Activated CD4-positive, alpha-beta T cell treated with anti-CD3 and anti-CD28 coated beads, Interleukin-2, amount 50 U/mL, for 24 hours (primary cell): ENCODE data around the gene COX4I2.
"Not testable (repeated sequence)": the region's sequence is repeated elsewhere in the genome, so short reads cannot be mapped to it uniquely, and the experiment has no call there.

Source experiments
- DNase-seq, 2 donors: peaks; one replicate each; pipeline ENCODE4 v3.0.0-alpha.2; 2020; ENCODE audit warnings: low read depth in 1 of 2, low spot score in 1 of 2

The COX4I2 gene

DNA sequence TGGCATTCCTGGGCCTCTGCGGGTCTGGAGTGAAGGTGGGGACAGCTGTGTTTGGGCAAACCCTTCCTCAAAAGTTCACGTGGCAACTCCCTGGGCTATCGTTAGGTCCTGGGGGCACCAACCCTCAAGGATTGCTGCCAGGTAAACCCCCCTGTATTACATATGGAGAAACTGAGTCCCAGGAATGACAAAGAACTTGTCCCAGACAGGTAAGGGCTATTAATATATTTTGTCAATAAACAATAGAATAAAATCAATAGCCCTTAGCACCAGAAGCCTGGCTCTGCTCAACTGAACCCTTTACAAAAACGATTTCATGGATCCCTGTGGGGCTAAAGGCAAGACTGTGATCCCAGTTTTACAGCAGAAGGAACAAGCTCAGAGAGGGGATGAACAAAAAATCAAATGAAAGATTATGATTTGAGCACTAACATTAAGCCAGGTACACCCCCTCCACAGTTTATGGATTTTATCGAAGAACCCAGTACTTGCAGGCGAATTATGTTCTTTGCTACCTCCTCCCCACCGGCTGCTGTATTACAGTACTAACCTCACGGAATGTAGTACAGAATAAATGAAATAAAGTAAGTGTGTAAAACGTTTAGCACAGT, 30.0 kb upstream of the COX4I2 start:
- DNase-seq = no peak

DNA sequence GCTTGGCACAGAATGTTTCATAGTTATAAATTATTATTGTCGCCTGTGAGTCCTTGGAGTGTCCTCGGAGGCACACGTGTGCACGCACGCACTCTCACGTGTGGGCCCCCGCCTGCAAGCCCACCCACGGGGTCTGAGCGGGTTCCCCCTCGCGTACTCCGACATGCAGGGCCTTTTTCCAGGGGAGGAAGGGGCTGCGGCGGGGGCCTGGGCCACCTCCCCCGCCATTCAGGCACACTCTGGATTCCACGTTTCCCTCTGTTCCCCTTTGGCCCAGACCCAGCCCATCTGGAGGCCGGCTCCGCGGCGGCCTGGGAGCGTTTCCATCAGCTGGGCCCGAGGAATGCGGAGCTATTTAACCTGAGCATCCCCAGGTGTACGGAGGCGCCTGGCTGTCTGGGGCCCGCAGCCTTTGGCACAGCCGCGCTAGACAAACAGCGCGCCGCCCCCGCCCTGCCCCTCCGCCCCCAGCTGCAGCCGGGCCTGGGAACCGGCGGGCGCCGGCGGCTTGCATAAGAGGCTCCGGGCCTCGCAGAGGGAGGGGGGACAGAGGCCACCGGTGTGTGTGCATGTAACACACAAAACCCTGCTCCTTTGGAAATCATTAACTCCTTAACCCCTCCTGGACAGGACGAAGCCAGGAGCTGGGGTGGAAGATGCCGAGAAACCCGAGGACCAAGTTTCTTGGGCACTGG, 29.3 kb upstream of the COX4I2 start:
- DNase-seq = no peak

DNA sequence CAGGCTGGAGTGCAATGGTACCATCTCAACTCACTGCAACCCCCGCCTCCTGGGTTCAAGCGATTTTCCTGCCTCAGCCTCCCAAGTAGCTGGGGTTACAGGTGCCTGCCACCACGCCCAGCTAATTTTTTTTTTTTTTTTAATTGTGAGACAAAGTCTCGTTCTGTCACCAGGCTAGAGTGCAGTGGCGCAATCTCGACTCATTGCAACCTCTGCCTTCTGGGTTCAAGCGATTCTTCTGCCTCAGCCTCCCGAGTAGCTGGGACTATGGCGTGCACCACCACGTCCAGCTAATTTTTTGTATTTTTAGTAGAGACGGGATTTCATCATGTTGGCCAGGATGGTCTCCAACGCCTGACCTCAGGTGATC, 25.5 kb upstream of the COX4I2 start:
- not testable (repeated sequence) for DNase-seq

DNA sequence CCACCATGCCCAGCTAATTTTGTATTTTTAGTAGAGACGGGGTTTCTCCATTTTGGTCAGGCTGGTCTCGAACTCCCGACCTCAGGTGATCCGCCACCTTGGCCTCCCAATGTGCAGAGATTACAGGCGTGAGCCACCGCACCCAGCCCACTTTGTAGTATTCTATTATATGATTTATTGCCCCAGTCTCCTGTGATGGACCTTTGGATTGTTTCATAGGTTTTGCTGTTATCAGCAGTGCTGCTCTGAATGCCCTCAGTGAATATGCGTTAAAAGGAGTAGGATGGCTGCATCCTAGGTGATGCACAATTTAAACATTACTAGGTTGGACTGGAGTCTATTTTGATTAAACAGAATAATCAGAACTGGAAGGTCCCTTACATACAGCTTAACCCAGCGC, 22.3 kb upstream of the COX4I2 start:
- DNase-seq = no peak

DNA sequence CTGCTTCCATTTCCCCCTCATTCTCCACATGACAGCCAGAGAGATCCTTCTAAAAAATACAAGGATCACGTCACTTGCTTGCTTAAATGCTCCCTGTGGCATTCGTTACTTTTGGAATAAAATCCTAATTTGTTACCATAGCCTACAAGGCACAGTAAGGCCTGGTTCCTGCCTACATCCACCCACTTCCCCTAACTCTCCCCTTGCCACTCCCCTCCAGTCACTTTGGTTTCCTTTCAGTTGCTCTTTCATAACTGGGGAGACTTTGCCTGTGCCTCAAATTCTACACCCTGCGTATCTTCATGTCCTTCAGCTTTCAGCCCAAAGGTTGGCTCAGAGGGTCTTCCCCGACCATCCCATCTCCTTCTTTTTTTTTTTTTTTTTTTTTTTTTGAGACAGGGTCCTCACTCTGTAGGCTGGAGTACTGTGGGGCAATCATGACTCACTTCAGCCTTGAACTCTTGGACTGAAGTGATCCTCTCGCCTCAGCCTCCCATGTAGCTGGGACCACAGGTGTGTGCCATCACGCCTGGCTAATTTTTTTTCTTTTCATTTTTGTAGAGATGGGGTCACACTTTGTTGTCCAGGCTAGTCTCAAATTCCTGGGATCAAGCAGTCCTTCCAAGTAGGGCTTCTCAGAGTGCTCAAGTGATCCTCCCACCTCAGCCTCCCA, 20.1 kb upstream of the COX4I2 start:
- DNase-seq = no peak

DNA sequence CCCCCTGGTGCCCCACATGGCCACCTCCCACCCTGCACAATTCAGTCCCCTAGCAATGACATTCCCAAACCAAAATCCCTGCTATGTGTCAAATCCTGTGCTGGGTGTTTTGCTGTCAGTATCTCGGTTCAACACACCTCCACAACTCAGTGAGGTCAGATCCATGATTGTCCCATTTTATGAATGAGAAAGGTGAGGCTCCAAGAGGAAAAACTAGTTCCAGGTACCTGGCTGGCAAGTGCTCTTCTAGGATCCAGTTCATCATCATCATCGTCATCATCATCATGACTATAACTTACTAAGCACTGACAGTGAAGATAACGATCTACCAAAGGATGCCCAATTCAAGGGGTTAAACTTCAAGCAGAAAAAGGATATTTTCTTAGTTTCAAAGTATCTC, 17.5 kb upstream of the COX4I2 start:
- no peak for DNase-seq

DNA sequence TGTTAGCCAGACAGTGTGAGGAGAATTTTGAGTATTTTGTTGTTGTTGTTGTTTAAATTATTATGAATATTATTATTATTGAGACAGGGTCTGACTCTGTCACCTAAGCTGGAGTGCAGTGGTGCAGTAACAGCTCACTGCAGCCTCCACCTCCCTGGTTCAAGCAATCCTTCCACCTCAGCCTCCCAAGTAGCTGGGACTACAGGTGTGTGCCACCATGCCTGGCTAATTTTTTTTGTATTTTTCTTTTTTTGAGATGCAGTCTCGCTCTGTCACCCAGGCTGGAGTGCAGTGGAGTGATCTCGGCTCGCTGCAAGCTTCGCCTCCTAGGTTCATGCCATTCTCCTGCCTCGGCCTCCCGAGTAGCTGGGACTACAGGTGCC, 14.6 kb upstream of the COX4I2 start:
- not testable (repeated sequence) for DNase-seq

DNA sequence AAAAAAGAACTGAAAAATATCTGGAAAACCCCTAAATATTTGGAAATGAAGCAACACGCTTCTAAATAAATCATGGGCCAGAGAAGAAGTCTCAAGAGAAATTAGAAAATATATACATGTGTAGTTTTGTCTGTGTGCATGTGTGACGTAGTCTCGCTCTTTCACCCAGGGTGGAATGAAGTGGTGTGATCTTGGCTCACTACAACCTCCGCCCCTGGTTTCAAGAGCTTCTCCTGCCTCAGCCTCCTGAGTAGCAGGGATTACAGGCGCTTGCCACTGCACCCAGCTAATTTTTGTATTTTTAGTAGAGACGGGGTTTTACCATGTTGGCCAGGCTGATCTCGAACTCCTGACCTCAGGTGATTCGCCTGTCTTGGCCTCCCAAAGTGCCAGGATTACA, 11.2 kb upstream of the COX4I2 start:
- not testable (repeated sequence) for DNase-seq

DNA sequence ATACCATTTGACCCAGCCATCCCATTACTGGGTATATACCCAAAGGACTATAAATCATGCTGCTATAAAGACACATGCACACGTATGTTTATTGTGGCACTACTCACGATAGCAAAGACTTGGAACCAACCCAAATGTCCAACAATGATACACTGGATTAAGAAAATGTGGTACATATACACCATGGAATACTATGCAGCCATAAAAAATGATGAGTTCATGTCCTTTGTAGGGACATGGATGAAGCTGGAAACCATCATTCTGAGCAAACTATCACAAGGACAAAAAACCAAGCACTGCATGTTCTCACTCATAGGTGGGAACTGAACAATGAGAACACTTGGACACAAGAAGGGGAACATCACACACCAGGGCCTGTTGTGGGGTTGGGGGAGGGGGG, 9.7 kb upstream of the COX4I2 start:
- DNase-seq = not testable (repeated sequence)

DNA sequence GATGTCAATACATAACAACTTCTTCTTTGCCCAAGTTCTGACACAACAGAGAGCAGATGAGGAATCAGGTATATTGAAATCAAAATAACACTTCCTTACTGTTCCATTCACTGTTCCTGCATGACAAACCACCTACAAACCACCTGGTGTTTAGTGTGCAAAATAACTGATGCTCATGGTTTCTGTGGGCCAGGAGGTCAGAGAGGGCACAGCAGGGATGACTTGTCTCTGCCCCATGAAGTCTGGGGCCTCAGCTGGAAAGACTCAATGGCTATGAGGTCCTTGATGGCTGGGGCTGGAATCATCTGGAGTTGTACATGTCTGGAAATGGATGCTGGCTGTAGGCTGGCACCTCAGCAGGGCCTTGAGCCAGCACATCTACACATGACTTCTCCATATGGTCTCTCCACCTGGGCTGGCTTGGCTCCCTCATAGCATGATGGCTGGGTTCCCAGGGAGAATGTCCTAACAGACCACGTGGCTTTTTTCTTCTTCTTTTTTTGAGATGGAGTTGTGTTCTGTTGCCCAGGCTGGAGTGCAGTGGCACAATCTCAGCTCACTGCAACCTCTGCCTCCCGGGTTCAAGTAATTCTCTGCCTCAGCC, 7.4 kb upstream of the COX4I2 start:
- no peak for DNase-seq

DNA sequence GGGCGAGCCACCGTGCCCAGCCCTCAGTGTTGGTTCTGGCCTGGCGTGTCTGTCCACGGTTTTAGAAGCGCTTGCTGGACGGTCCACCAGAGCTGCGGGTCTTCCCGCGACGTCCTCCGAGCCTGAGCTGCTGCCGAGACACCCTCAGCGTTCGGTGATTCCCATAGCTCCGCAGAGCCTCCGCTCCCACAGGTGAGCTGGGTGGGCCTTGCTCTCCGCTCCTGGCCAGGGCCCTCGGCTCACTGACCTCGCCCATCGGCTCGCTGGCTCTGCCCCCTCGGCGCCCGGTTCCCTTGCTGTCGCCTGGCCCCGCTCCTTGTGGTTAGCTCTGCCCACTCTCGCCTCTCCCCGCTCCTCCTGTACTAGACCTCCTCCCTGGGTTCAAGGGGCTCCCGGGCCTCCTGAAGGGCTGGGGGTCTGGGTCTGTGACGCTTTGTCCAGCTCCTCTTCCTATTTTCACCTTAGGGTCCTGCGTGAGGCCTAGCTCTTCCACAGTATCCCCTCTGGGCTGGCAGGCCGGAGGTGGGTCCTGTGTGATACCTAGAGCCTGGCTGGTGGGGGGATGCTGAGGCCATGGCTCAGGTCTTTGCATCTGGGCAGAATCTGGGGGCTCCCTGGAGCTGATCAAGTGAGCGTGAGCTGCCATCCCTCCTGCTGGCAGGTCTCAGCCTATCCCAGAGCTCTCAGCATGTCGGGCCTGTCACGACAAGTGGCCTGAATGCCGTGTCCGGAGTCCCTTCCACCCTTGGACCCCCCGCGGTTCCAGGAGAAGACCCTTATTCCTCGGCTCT, 5.0 kb upstream of the COX4I2 start:
- DNase-seq = no peak

DNA sequence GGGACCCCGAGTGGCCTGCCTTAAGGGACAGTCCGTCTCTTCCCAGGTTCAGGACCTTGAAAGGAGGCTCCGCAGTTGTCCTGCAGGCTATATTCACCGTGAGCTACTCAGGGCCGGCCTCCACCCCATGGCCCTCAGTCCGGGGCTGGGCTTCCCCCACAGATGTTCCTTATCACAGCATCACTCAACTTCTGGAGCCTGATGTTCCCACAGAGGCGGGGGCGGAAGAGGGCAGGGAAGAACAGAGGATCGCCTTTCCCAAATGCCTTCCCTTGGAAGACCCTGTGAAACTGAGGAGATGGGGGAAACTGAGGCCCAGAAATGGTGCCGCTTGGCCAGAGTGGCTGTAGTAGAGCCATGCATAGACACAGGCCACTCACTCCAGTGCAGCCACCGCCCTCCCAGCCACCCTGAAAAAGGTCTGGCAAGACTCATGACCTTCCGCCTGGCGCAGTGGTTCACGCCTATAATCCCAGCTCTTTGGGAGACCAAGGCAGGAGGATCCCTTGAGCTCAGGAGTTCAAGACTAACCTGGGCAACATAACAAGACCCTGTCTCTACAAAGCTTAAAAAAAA, 4.3 kb upstream of the COX4I2 start:
- no peak for DNase-seq

DNA sequence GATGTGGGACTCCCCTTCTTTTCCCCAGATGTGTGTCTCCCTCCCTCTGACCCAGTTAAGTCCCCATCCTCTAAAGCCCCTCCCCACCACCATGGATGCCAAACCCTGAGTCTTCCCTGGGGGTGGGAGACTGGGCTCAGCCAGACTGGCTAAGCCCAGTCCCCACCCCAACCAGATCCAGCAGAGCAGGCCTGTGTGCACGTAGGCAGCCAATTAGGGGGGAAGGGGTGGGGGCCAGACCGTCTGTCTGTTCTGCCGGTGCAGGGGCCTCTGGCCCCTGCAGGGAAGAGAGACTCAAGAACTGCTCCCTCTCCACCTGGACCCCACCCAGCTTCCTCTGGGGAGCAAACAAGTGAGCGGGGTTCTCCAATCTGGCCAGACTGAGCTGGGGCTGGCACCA, 605 bp downstream of the COX4I2 start:
- DNase-seq = no peak

DNA sequence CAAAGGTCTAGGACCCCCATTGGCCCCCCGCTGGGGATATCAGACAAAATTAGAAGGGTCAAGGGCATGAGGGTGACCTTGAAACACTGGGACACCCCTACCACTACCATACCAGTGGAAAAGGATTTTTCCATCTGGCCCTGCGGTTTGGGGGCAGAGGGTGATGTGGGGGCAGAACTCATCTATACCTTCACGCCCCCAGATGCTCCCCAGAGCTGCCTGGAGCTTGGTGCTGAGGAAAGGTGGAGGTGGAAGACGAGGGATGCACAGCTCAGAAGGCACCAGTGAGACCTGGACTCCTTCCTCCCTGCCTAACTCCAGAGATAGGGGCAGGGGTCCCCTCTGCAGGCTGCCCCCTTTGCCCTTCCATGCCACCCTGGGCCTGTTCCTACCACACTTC, 1.1 kb downstream of the COX4I2 start:
- DNase-seq = no peak

DNA sequence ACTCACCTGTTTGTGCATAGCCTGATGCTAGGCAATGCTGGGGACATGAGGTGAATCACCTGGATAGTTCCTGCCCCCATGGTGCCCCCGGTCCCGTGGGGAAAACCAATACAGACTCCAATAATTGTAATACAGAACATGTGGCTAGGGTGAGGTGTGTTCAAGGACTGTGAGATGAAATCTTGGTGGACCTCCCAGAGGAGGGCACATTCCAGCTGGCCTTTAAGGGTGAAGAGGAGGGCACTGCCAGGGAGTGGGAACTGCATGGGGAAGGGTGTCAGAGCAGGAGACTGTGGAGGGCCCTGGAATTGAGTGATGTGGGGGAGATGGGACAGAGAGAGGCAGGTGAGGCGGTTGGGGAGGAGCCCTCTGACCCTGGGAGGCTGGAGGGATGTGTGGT, 2.5 kb downstream of the COX4I2 start:
- DNase-seq = no peak

DNA sequence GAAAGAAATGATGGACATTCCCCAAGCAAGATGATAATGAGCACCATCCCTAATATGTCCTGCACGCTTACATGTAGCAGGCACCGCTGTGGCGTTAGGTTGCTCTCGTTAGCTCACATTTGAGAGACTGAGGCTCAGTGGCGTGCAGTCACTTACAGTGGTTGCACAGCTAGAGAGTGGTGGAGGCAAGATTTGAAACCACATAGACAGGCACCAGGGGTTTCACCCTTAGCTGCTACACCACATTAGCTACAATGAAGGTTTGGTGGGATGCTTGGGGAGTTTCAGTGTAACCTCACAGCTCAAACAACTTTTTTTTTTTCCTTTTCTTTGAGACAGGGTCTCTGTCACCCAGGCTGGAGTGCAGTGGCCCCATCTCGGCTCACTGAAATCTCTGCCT, 3.7 kb downstream of the COX4I2 start:
- DNase-seq = no peak

DNA sequence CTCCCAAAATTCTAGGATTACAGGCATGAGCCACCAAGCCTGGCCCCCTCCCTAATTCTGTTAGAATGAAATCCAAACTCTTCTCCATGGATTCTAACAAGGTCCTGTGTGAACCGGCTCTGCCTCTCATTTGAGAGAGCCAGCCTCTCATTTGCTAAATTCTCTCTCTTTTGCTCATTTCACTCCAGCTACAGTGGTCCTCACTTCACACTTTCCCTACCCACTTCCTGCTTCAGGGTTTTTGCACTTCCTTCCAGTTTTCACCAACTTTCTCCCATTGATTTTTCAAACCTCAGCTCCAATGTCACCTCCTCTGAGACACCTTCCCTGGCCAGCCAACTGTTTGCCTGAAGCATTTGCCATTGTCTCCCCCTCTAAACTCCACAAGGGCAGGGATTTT, 5.1 kb downstream of the COX4I2 start:
- no peak for DNase-seq

DNA sequence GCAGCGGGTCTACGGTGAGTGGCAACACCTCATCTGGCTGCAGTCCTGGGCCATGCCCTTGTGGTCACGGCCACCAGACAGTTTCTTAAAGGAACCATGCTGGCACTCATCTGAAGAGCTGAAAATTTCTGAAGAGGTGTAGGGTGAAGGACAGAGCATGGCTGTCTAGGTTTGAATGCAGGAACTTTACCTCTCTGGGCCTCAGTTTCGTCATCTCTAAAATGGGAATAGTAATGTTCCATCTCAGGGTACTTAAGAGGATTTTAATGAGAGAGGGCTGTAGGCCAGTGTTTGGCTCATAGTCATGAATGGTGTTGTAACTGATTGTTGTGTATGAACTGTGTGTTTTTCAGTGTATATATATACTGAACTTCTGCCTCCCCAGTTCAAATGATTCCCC, 5.8 kb downstream of the COX4I2 start:
- no peak for DNase-seq

DNA sequence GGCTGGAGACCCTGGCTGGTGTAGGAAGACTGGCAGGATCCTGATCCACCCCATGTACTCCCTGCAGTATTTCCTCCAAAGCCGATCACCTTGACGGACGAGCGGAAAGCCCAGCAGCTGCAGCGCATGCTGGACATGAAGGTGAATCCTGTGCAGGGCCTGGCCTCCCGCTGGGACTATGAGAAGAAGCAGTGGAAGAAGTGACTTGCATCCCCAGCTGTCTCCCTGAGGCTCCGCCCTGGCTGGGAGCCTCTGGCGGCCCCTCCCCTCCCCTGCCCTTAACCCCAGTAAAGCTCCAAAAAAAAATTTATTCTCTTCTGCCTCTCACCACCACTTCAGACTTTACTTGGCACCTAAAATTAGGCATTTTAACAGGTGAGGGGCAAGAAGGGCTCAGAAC, 7.0 kb downstream of the COX4I2 start:
- no peak for DNase-seq

DNA sequence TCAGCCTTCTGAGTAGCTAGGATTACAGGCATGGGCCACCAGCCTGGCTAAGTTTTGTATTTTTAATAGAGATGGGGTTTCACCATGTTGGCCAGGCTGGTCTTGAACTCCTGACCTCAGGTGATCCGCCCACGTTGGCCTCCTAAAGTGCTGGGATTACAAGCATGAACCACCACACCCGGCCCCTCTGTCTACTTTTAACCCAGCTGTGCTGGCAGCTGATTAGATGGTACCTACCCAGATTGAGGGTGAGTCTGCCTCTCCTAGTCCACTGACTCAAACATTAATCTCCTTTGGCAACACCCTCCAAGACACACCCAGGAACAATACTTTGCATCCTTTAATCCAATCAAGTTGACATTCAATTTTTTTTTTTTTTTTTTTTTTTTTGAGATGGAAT, 10.4 kb downstream of the COX4I2 start:
- DNase-seq = not testable (repeated sequence)

DNA sequence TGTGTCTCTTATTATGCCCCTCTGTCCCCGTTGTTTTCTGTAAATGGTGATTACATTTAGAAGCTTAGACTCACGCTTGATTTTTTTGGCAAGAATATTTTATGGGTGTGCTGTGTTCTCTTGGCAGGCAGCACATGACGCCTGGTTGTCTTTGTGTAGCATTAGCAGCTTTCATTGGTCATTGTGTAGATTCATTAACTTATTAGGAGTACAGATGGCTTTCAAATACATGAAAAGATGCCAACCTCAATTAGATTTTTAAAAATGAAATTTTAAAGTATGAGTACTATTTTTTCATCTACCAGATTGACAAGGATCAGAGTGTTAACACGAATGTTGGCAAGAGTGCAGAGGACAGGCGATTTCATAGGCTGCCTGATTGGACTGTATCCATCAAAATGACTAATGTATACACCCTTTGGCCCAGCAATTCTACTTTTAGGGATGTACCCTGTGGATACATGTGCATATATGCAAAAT, 15.2 kb downstream of the COX4I2 start:
- no peak for DNase-seq
